ENCODE measurements around the gene C11orf71. TPM values are rescaled to one million over a fixed set of nuclear protein-coding genes. Genes with fewer than 3 reads are reported as not detected.
A peak's percentile ranks its signal among the peaks of the same experiment; 100 is the strongest.

The C11orf71 gene
- polyA plus RNA-seq, 3 donors = 15.2 to 21.8 (median 16.4) TPM

DNA sequence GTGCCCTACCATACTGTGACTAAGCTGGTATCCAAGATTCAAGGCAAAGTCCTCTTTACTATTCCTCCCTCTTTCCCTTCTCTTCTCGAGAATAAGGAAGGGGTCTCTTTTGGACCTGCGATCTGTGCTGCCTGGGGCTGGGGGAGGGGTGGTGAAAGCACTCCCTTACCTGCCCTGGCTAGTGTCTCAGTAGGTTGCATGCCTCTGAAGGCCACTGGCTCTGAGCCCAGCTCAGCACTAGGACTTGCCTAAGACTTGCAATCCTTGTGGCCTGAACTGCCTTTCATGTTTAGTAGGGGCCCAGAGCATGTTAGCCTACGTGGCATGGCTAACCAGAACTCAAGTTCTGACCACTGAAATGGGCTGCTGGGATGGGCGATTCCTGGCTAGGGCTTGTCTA lies 26.0 kb upstream of the C11orf71 start:
- no peak for DNase-seq (ENCODE audit: extremely low read depth in 1 of 11, low read depth in 9 of 11, low spot score in 4 of 11)

DNA sequence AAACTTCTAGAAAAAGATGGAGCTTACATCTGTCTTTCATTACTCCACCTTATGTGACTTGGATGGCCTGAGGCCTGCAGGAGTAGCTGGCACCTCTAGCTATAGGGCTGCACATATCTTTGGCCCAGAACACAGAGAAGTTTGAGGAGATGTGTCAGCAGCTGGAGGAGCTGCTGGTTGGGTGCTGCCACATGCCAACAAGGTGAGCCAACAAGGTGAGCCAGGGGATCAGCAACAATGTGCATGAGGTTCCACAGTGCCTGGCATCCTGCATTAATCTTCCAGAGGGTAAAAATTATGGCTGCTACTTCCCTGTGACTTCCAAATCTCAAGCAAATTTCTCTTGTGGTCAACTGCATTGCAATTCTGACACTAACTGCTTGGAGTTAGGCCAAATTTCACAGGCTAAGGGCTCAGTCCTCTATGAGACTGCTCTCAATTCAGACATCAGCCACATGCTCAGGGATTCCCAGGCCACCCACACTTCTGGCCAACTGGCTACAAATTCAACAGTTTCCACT lies 16.2 kb upstream of the C11orf71 start:
- no peak for DNase-seq (ENCODE audit: extremely low read depth in 1 of 11, low read depth in 9 of 11, low spot score in 4 of 11)

DNA sequence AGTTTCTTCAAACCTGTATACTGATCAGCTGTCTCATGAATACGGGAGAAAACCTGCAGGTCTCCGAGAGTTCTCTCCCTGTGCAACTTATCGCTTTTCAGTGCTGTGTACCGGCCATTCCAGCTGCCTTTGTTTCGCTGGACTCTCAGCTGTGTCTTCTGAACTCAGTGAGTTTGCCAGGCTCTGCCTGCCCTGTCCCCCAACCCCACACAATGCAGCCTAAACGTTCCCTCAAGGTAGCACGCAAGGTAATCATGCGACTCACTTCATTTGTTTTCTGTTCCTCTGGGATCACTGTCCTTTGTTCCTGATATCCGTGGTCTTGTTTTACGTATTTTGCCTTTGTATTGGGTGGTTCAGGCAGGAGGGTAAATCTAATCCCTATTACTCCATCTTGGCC lies 13.6 kb upstream of the C11orf71 start:
- DNase-seq (ENCODE audit: extremely low read depth in 1 of 11, low read depth in 9 of 11, low spot score in 4 of 11) = no peak

DNA sequence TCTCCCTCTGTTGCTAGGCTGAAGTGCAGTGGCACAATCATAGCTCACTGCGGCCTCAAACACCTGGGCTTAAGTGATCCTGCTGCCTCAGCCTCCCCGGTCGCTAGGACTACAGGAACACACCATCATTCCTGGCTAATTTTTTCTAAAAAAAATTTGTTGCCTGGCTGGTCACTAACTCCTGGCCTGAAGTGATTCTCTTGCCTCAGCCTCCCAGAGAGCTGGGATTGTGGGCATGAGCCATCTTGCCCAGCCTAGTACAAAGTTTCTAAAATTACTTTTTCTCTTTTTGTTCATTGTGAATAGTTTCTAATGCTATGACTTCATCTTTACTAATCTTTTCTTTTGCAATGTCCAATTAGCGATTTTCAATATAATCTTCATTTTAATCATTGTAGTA lies 12.6 kb upstream of the C11orf71 start:
- no peak for DNase-seq (ENCODE audit: extremely low read depth in 1 of 11, low read depth in 9 of 11, low spot score in 4 of 11)

DNA sequence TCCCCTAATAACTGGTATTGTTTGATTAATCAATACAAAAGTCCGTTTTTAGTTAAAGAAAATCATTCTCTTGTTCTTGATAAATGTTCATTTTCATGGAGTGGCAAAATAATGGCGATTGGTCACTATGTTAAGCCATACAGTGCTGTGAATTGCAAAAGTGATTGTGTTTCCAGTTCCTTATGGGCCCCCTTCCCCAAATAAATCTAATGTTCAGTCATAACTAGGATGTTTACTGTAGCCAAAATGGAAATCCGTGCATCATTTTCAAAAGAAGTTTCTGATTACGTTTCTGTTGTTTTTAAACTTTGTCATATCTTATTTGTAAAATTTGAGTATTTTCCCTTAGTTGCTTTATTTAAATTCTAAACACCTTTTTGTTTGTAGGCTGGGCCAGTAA lies 1.0 kb upstream of the C11orf71 start:
- DNase-seq (ENCODE audit: extremely low read depth in 1 of 11, low read depth in 9 of 11, low spot score in 4 of 11) = peak in 2 of 11 donors; percentile 5 to 22

DNA sequence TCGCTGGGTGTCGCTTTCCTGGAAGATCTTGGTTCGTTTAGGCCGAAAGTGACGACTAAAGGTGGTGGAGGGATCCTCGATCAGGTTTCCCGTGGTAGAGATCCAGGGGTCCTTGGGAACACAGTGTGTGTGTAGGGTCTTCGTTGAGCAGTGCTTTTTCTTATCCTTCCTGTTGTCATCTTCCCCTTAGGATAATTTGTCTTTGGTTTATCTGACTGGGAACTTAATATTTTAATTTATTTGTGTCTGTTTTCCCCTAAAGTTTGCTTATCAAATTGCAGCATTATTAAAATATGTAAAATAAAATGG lies 558 bp upstream of the C11orf71 start:
- DNase-seq (ENCODE audit: extremely low read depth in 1 of 11, low read depth in 9 of 11, low spot score in 4 of 11) = peak in 2 of 11 donors; percentile 29 to 70

DNA sequence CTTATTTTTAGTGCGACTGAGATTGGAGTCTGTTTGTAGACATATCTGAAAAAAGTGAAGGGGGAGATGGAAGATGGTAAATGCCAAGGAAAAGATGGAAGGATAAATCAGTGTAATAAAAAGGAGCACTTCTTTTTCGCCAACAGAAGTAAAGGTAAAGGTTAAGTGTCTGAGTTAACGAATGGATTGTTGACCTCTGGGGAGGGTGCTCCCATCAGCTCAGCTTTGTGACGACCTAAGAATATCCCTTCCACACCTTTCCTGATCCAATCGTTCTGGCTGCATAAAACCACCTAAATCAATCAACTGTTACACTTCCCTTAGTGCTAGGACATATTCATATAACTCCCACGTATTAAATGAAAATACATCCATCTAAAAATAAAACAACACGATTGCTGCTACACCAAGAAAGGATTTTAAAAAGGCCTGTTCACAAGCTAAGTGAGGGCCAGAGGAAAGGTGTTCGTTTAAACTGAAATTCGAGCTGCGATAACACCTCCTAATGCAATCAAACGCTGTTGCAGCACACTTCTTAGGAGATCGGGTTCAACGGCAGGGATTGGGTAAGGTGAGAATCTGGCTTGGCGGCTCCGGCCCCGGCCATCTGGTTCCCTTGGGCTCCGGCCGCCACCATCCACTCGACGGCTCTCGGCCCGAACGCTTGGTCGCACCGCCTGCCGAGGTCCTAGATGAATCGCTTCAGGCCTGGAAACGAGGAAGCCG lies 658 bp downstream of the C11orf71 start:
- DNase-seq (ENCODE audit: extremely low read depth in 1 of 11, low read depth in 9 of 11, low spot score in 4 of 11) = peak in 5 of 11 donors; percentile 33 to 63 (median 52)

DNA sequence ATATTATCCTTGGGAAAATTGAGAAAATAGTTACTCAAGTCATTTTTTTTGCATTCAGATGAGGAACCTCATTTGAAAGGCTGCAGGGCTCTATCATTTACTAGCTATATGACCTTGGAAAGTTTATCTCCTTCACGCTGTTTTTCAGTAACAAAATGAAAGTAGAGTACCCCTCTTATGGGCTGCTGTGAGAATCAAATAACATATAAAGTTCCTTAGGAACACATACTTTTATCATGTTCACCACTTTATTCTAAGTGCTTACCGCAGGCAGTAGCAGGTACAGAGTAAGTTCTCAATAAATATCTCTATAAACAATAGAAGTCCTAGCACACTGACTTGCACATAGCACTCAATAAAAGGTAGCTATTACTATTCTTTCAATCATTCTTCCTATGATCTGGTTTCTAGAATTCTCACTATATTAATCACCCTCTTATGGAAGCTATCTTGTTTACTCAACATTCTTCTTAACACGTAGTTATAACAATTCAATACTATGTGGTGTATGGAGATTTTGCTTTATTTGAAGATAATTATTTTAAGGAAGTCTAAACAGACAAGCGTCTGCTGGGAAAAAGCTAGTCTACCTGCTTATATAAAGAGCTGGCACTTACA lies 1.9 kb downstream of the C11orf71 start:
- no peak for DNase-seq (ENCODE audit: extremely low read depth in 1 of 11, low read depth in 9 of 11, low spot score in 4 of 11)

DNA sequence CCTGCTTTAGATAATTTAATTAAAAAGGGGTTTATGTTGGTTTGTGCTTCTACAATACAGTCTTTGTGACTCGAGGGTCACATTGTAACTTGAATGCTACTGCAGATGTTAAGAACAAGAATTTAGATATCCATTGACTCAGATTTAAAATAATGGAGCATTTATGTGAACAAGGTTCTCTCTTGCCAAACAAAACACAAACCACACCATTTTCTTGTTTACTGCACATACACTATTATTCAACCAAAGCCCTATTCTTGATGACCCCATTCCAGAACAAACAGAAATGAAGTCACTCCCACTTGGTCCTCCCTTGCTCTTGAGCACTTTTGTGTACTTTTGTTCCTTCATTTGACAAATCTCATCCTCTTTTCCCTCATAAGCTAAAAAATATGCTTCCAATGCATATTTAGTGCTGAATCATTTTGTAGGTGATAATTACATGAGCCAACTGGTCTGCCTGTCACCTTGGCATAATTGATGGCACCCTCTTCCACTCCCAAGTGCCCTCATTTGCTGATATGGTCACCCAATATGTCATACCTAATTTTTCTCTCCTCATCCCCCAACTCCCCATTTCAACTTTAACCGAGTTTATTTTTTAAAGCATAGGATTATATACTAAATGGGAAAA lies 2.8 kb downstream of the C11orf71 start:
- DNase-seq (ENCODE audit: extremely low read depth in 1 of 11, low read depth in 9 of 11, low spot score in 4 of 11) = peak in 1 of 11 donors; percentile 30

DNA sequence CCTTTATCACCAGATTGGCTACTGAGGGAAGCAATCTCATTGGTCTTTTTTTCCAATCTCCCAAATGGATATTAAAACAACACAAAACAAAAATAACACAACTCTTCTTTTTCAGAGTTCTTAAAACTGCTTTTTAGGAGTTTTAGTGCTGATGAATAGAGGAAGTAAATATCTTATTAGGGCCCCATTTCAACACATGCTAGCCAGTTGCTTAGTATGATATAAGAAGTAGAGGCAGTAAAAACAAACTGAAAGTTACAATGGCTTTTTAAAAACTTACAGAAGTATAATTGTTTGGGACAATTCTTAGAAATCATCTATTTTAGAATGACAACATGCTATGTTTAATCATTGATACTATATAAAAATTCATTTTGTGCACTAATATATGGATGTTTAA lies 3.4 kb downstream of the C11orf71 start:
- DNase-seq (ENCODE audit: extremely low read depth in 1 of 11, low read depth in 9 of 11, low spot score in 4 of 11) = no peak

DNA sequence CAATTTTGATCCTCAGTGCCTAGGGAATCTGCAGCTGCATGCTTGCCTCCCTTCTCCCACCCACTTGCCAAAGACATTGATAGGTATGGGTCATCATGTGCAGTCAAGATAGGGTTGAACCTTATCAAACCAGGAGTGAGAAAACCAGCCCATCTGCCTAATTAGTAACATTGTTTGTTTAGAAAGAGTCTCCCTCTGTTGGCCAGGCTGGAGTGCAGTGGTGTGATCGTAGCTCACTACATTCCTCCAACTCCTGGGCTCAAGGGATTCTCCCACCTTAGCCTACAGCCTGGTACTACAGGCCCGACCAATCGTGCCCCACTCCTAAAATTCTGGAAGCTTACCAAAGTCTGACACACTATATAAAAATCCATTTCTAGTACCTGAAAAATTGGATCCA lies 4.6 kb downstream of the C11orf71 start:
- DNase-seq (ENCODE audit: extremely low read depth in 1 of 11, low read depth in 9 of 11, low spot score in 4 of 11) = no peak

DNA sequence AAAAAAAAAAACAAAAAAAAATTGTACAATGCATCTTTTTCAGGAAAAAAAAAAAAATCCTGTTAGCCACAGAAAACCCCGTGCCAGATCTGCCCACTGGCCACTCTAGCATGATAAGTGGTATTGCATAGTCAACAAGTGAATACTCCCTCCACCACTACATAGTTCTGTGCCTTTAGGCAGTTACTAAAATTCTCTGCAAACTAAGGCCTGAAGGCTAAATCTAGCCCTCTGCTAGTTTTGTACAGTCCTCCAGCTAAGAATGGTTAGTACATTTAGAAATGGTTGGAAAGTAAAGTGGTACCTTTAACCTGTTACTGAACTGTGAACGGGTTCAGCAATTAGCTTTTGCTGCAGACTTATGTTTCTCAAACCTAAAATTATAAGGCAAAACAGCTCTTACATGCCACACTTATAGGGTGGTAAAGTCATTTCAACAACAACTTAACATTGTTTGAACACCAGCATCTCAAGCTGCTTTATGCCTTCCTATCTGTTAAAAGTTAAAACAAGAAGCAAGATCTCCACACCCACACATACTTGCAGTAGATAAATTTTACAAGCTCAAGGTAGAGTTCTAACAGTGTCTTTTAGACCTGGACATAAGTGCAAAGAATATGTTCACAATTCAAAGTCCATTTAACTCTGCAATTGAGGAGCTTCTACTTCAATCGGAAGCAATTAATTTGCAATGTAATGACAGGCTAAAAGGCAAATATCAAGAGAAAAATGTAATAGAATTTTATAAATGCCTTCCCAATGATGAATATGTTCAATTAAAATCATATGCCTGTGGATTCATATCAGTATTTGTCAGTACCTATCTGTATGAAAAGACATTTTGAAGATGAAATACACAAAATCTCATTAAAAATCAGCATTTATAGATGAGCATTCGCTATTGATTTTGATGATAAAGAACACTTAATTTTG lies 7.3 kb downstream of the C11orf71 start:
- DNase-seq (ENCODE audit: extremely low read depth in 1 of 11, low read depth in 9 of 11, low spot score in 4 of 11) = no peak

DNA sequence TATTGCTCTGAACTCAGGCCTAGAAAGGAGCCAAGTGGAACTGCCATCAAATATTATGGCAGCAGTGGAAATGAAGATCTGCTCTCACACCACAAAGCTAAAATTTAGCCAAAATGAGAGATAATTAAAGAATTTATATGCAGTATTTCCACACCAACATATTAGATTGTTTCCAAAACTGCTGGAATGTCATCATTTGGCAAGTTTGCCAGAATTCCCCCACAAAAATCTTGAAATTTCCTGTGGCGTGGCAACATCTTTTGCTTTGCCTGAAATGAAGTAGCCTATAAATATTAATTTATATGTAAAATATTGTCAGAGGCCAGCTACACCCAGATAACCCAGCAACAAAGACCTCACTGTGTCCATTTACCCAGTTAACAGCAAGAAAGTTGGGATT lies 13.8 kb downstream of the C11orf71 start:
- no peak for DNase-seq (ENCODE audit: extremely low read depth in 1 of 11, low read depth in 9 of 11, low spot score in 4 of 11)

DNA sequence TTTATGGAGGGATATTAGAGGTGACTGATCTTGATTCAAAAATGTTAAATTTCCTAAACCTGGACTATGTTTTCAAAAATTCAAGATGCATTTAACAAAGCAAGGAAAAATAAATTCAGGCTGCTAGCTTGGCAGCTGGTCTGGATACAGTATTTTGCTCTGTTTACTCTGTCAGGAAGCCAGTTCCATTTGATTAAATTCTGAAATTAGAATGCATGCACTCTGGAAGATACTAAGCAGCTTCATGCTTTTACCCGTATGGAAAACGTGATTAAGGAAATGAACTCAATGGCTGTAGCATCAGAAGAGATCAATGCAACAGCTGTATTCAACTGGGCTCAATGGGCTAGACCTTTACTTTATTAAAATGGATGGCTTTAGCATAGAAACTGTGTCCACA lies 14.2 kb downstream of the C11orf71 start:
- DNase-seq (ENCODE audit: extremely low read depth in 1 of 11, low read depth in 9 of 11, low spot score in 4 of 11) = no peak

DNA sequence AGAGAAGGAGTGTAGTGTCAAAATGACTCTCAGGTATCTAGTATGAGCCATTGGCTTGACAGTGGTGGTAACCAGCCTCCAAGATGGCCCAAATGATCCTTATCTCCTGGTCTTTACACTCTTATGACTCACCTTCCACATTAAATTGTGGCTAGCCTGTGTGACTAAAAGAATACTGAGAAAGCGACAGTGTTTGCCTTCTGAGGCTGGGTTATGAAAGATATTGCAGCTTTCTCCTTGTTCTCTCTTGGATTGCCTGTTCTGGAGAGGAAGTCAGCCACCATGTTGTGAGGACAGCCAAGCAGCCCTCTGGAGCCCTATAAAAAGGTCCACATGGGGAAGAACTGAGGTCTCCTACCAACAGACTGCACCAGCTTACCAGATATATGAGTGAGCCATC lies 15.8 kb downstream of the C11orf71 start:
- no peak for DNase-seq (ENCODE audit: extremely low read depth in 1 of 11, low read depth in 9 of 11, low spot score in 4 of 11)

DNA sequence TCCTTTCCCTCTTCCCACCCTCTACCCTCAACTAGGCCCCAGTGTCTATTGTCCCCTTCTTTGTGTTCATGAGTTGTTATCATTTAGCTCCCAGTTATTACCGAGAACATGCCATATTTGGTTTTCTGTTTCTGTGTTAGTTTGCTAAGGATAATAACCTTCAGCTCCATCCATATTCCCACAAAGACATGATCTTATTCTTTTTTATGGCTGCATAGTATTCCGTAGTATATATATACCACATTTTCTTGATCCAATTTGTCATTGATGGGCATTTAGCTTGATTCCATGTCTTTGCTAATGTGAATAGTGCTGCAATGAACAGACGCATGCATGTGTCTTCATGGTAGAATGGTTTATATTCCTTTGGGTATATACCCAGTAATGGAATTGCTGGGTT lies 17.8 kb downstream of the C11orf71 start:
- DNase-seq (ENCODE audit: extremely low read depth in 1 of 11, low read depth in 9 of 11, low spot score in 4 of 11) = no peak

DNA sequence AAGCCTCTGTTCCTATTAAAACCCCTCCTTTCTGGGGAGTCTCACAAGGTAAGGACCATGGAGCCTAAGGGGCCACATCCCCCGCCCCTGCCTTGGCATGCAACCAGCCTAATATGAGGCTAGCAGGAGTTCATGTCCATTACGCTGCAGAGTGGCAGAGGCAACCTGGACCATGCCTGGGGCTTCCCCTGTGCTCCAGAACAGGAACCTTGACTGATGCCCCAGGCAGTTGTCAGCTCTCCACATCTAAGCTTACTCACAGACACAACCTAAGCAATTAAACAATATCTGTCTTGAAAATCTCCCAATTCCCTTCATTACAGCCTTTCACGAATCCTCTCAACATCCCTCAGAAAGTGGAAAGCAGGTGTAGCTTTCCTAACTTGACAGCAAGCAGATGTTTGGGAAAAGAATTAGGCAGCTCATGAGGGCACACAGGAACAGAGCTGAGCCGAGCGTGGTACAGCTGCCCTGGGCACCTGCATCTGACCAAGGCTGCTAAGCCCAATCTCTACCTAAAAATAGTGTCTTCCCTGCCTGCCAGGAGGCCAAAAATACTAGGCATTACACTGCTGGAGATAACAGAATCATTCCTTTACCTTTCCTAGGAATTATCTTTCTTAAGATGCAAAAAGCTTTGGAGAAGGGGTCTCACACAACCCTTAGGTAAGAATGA lies 20.8 kb downstream of the C11orf71 start:
- DNase-seq (ENCODE audit: extremely low read depth in 1 of 11, low read depth in 9 of 11, low spot score in 4 of 11) = no peak

DNA sequence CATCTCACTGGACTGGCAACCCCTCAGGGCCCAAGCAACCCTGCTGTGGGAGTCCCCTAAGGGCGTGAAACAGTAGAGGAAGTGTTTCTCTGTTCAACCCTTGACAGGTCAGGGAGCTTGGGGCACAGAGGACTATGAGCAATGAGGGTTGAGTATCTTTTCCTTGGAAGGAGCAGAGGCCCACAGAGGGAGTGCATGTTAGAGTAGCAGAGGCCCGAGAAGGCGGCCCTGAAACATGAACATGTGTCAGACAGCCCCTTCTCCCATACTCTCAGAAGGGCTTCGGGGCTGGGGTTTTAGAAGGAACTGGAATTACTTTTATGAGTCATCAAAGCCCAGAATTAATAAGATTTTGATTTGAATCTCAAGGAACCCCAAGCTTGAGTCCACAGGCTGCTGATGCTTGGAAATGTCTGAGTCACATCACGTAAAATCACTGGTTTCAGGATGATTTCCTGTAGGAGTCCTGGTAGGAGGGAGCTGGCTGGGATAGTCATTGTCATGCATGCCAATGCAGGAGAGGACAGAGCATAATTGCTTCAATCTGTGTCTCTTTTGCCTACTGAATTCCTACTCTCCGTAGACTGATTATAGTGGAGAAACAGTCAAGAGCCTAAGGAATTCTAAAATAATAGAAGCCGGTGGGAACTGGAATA lies 22.6 kb downstream of the C11orf71 start:
- no peak for DNase-seq (ENCODE audit: extremely low read depth in 1 of 11, low read depth in 9 of 11, low spot score in 4 of 11)
